GM21825 (cell line): ENCODE measurements around the gene USP20.

Source experiments
- ATAC-seq: cut with Tn5 transposase; IDR thresholded peaks from one replicate; pipeline ENCODE4 v1.9.1; 2021; ENCODE audit warnings: mild to moderate bottlenecking, moderate library complexity; ENCODE audit not compliant: unreplicated experiment

The USP20 gene

GRCh38 chr9:129874261-129875101 lies 39.2 kb downstream of the USP20 start:
- no peak for ATAC-seq

DNA sequence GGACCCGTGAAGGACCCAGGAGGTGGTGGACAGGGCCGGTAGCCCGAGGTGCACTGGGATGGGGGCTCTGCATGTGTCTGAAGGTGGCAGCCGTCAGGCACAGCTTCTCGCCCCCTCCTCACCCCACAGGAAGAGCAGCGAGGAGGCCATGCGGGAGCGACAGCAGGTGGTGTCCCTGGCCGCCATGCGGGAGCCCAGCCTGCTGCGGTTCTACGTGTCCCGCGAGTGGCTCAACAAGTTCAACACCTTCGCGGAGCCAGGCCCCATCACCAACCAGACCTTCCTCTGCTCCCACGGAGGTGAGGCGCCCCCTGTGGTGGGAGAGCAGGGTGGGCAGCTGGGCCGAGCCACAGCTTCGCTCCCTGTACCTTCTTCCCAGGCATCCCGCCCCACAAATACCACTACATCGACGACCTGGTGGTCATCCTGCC lies 39.9 kb downstream of the USP20 start:
- no peak for ATAC-seq

- ATAC-seq: no peak
These were observed 40.6 kb downstream of the USP20 start for GRCh38 chr9:129875687-129876395.

DNA sequence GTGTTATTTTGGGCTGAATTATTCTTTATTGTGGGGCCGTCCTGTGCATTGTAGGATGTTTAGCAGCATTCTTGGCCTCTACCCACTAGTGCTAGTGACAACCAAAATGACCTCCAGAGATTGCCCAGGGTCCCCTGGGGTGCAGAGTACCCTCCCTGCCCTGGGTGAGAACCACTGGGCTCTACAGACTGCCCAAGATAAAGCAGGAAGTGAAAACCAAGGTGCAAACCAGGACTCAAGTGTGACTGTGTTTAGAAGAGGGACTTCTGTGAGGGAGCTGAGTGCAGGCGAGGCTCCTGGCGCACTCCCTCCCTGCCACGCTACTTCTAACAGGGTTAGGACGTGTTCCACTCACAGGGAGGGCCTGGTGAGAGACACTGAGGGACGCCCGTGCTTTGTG lies 41.6 kb downstream of the USP20 start:
- ATAC-seq: no peak

GRCh38 chr9:129878291-129878690 lies 43.0 kb downstream of the USP20 start:
- no peak for ATAC-seq

- no peak for ATAC-seq
These were observed 43.9 kb downstream of the USP20 start for GRCh38 chr9:129879103-129879699.

DNA sequence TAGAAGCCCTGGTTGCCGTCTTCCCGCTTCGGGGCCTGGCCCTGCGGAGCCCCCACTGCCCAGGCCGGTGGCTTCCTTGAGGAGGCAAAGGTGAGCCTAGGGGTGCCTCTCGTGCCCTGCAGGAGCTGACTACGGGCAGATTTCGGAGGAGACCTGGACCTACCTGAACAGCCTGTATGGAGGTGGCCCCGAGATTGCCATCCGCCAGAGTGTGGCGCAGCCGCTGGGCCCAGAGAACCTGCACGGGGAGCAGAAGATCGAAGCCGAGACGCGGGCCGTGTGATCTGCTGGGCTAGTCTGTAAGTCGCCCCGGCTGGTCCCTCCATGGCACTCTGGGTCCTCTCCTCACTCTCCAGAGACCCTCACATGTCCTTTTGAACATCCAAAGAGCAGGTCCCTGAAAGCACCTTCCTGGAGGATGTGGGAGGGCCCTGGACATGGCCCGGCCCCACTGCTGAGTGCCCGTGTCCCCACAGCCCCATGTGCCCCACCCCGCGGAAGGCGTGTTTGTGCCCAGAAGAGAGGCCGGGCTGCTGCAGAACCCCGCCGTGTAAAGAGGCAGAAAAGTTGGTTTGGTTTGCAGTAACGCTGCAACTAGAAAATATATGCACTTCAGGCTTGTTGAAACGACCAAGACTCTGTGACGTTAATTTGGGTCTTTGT lies 44.9 kb downstream of the USP20 start:
- ATAC-seq: no peak

DNA sequence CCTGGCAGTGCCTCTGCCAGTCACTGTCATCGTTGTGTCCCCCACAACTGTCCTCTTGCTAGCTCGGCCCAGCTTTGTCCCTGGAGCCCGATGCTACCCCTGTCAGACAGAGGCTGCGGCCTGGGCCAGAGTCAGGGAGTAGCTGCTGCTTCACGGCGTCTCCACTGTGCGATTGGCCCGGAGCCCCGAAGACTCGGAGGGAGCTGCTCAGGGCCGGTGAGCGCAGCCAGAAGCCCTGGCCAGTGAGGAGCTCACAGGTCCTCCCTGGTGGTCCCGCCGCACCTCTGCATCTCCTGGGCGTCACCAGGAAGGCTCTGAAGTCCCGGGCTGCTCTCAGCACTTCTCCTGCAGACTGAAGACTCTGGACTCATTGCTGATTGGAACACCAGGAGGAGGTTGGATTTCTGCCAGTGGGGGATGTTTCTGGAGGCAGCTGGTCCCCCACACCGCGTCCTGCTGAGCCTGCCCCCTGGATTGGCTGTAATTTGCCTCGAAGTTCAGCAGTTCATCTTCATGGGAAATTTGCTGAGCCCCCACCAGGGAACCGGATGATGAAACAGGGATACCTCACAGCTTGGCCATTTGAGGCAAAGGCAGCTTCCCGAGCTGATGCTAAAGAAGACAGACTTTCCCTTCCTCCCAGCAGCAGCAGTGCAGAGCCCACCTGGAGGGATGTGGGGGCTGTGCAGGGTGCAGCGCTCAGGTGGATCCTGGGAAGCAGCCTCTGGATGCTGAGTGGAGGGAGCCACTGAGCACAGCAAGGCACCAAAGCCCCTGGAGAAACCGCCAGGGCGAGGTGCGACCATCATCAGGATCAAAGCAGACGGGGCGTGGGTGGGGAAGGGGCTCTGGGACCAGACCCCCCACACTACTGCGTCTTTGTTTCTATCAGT lies 45.6 kb downstream of the USP20 start:
- ATAC-seq: no peak

- ATAC-seq: no peak
These were observed 46.5 kb downstream of the USP20 start for GRCh38 chr9:129881547-129882324.

GRCh38 chr9:129884220-129885017 lies 49.2 kb downstream of the USP20 start:
- ATAC-seq: peak; percentile 37

- no peak for ATAC-seq
These were observed 49.9 kb downstream of the USP20 start for GRCh38 chr9:129885018-129885669.

DNA sequence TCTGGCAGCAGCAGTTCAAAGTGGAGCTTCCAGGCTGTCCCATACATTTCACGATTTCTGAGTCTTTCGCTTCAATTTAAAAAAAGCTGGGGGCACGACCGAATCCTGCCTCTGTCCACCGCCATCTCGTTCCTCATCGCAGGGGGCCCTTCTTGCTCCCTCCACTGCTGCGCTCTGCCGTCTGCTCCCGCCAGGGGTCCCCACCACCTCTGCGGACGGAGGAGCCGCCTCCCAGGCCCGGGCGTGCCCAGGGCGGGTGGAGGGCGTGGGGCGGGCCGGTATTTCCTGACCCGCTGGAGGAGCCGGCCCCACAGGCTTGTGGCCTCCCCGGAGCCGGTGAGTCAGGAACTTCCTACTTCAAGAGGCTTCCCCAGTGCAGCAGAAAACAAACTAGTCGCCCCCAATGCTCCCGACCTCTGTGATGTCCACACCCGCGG lies 50.4 kb downstream of the USP20 start:
- ATAC-seq: peak; percentile 23

DNA sequence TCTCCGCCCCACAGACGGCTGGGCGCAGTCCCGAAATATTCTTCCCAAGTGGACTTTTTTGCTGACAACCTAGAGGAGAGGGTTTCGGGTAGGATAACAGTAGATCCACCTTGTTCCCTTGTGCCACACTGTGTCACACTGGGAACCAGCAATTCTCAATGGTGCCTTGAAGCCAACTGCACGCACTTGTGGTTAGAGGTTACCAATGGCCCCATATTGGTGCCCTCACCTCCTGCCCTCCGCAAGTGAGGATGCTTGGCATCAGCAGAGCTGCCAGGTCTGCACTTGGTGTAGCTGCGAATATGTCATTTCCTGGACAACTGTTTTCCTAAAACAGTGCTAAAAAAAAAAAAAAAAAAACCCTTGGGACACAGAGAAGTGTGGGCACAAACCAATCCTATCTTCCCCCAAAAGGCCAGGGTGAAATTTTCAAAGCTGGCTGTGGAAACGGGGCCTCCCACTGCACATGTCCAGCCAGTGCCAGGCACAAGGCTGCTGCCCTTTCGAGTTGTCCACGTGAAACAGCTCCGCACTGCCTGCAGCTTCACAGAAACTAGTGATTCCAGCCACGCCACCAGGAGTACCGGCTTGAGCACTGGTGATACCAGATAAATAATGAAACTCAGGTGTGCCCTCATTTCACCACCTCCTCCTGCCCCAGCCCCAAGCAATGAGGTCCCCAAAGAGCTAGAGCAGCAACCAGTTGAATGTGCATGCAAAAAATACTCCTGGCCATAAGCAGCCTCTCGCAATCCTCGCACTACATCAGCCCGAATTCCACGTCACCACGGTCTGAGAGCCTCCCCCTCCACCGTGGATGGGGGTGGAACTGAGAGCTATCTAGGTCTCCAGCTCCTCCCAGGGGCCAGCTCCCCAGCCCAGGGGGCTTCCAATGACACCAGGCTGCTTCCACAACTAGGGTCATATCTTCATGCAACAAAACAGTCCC lies 51.2 kb downstream of the USP20 start:
- ATAC-seq: no peak

- no peak for ATAC-seq
These were observed 52.4 kb downstream of the USP20 start for GRCh38 chr9:129887334-129888292.

DNA sequence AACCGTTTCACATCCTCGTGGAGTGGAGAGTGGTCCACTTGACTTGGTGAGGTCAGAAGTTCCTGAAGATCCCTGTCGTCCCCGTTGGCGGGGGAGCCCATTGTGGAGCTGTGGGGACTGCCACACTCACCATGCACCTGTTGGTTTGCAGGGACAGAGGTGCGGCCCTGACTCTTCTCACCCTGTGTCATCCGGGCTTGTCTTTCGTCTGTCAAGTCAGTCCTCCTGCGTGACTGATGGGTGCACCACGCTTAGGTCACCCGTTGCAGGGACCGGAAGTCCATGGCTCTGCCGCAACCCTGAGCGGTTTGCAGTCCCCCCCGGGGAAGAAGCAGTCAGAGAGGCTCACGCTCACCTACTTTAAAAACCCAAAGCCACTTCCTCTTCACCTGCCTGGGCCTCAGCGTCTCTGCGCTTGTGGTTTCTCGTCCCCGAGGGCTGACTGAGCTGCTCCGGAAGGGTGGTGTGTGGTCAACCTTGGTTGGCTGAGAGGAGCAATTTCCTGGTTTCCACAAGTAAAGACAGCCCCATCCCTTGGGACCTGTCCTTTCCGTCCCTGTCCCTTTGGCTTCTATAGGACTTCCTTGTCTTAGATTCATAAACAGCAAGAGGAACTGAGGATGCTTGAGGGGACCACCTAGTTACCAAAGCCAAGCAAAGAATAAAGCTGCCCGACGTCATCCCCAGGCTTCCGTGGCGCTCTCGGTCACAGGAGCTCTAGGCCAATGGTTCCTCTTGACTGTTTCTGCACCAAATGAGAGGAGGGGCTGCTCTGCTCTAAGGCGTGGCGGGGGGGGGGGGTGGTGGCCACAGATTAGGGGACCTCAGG lies 53.2 kb downstream of the USP20 start:
- peak; percentile 54 for ATAC-seq
